ENCODE data around the gene MFNG. TPM values are rescaled to one million over a fixed set of nuclear protein-coding genes. Genes with fewer than 3 reads are reported as not detected.

Gene MFNG
- total RNA-seq, 2 donors from 2014 or later: 3.0 to 7.3 TPM

GRCh38 chr22:37505565-37505964, 19.4 kb upstream of the MFNG start:
- DNase-seq (no peak), ATAC-seq (no peak)
- H3K4me3 ChIP-seq: no peak overlapping the region
- H3K27me3 ChIP-seq: no peaks in the 10 kb centered on the region
- intact Hi-C loops (cut with DNase I): no loop called here
- H3K27ac ChIP-seq: peak overlapping the region in 2 of 4 donors; percentile 88 to 93
- H3K4me1 ChIP-seq: peaks cover 69% of the 10 kb centered on the region
- peaks cover 0 to 4% of the 10 kb centered on the region in 2 donors for H3K36me3 ChIP-seq (replicated peaks in 1 of 2; ENCODE audit: insufficient read depth in 1 of 2, low read depth in 2 of 2)
- no peaks in the 10 kb centered on the region for H3K9me3 ChIP-seq
- WGBS, 2 donors: 89 to 93% methylated on average over 3 to 4 of the region's 4 CpGs
- no peak for TF ChIP-seq CTCF (IDR thresholded peaks at IDR 0.05)
- no peak for TF ChIP-seq POLR2A (IDR thresholded peaks at IDR 0.05)

- peaks cover 0 to 4% of the 10 kb centered on the region in 2 donors for H3K36me3 ChIP-seq (replicated peaks in 1 of 2; ENCODE audit: insufficient read depth in 1 of 2, low read depth in 2 of 2)
- H3K9me3 ChIP-seq: no peaks in the 10 kb centered on the region
- H3K27ac ChIP-seq: peak overlapping the region; percentile 88 to 95 (median 93)
- DNase-seq: no peak
- no peaks in the 10 kb centered on the region for H3K27me3 ChIP-seq
- intact Hi-C loops (cut with DNase I): no loop called here
- no peak for ATAC-seq
- 87 to 96% methylated on average over 4 of the region's 4 CpGs for WGBS, 2 donors
- H3K4me3 ChIP-seq: no peak overlapping the region
- TF ChIP-seq CTCF (IDR thresholded peaks at IDR 0.05) (no peak), POLR2A (IDR thresholded peaks at IDR 0.05) (no peak)
- H3K4me1 ChIP-seq: peaks cover 69% of the 10 kb centered on the region
Observed at GRCh38 chr22:37504964-37505363, 18.8 kb upstream of the MFNG start.

- ATAC-seq (no peak), DNase-seq (peak; percentile 51 to 79 (median 65))
- intact Hi-C loops (cut with DNase I): no loop called here
- no peak overlapping the region for H3K4me3 ChIP-seq
- no peaks in the 10 kb centered on the region for H3K9me3 ChIP-seq
- peaks cover 72% of the 10 kb centered on the region for H3K4me1 ChIP-seq
- H3K27ac ChIP-seq: peak overlapping the region; percentile 88 to 95 (median 93)
- H3K27me3 ChIP-seq: no peaks in the 10 kb centered on the region
- 58 to 83% methylated on average over 1 to 11 of the region's 11 CpGs for WGBS, 2 donors
- TF ChIP-seq POLR2A (IDR thresholded peaks at IDR 0.05): no peak
- TF ChIP-seq CTCF (IDR thresholded peaks at IDR 0.05): no peak
- H3K36me3 ChIP-seq (replicated peaks in 1 of 2; ENCODE audit: insufficient read depth in 1 of 2, low read depth in 2 of 2): peaks cover 0 to 4% of the 10 kb centered on the region in 2 donors
Observed at GRCh38 chr22:37503850-37504249, 17.7 kb upstream of the MFNG start.

GRCh38 chr22:37503183-37503683, 17.0 kb upstream of the MFNG start:
- peak overlapping the region; percentile 88 to 95 (median 93) for H3K27ac ChIP-seq
- WGBS, 2 donors: 91 to 92% methylated on average over 2 to 3 of the region's 3 CpGs
- intact Hi-C loops (cut with DNase I): no loop called here
- ATAC-seq (no peak), DNase-seq (no peak)
- peaks cover 70% of the 10 kb centered on the region for H3K4me1 ChIP-seq
- H3K36me3 ChIP-seq (replicated peaks in 1 of 2; ENCODE audit: insufficient read depth in 1 of 2, low read depth in 2 of 2): peaks cover 0 to 4% of the 10 kb centered on the region in 2 donors
- H3K27me3 ChIP-seq: no peaks in the 10 kb centered on the region
- H3K4me3 ChIP-seq: no peak overlapping the region
- H3K9me3 ChIP-seq: no peaks in the 10 kb centered on the region
- TF ChIP-seq POLR2A (IDR thresholded peaks at IDR 0.05) (no peak), CTCF (IDR thresholded peaks at IDR 0.05) (no peak)
